Lung (tissue), 12 donors: Measurements from ENCODE around the gene PTPRD. TPM values are rescaled to one million over a fixed set of nuclear protein-coding genes. Genes with fewer than 3 reads are reported as not detected.

ENCODE experiments used
- ATAC-seq: fragments of 200-7000 bp; cut with Tn5 transposase; one replicate; pipeline ENCODE4 v1.9.1; 2020; ENCODE audit warnings: moderate number of reproducible peaks; ENCODE audit not compliant: insufficient read depth, low FRiP score
- DNase-seq, 3 donors: peaks; one replicate each; pipeline ENCODE4 v3.0.0-alpha.2; 2013 to 2017
- H3K27ac ChIP-seq, 2 donors: one replicate each; pipeline ENCODE4 v1.5.1; 2013; ENCODE audit warnings: mild to moderate bottlenecking in 2 of 2, moderate library complexity in 2 of 2, control low read depth in 1 of 2, inconsistent platforms in 1 of 2, low read depth in 1 of 2, low read length in 1 of 2
- H3K27me3 ChIP-seq, 3 donors: one replicate each; pipeline ENCODE4 v1.5.1; 2013; ENCODE audit warnings: low read length in 2 of 3; ENCODE audit not compliant: control insufficient read depth in 3 of 3, insufficient read depth in 3 of 3
- H3K36me3 ChIP-seq, 4 donors: one replicate each; pipeline ENCODE4 v1.5.1; 2013; ENCODE audit warnings: low read length in 4 of 4, mild to moderate bottlenecking in 1 of 4, moderate library complexity in 1 of 4; ENCODE audit not compliant: control insufficient read depth in 4 of 4, insufficient read depth in 4 of 4
- H3K4me1 ChIP-seq, 5 donors: one replicate each; pipeline ENCODE4 v1.5.1; 2013; ENCODE audit warnings: low read length in 5 of 5, mild to moderate bottlenecking in 2 of 5, moderate library complexity in 1 of 5; ENCODE audit not compliant: control insufficient read depth in 5 of 5, insufficient read depth in 5 of 5
- H3K4me3 ChIP-seq: one replicate; pipeline ENCODE4 v1.5.1; 2013; ENCODE audit warnings: mild to moderate bottlenecking, control low read depth, moderate library complexity
- H3K9ac ChIP-seq, 2 donors: one replicate each; pipeline ENCODE4 v1.5.1; 2013; ENCODE audit warnings: low read length in 2 of 2, control low read depth in 1 of 2; ENCODE audit not compliant: insufficient read depth in 1 of 2
- H3K9me3 ChIP-seq, 4 donors: one replicate each; pipeline ENCODE4 v1.5.1; 2013; ENCODE audit warnings: low read length in 3 of 4, mild to moderate bottlenecking in 1 of 4, moderate library complexity in 1 of 4; ENCODE audit not compliant: control insufficient read depth in 4 of 4, insufficient read depth in 3 of 4
- CTCF ChIP-seq: IDR thresholded peaks from 2 replicates; pipeline ENCODE4 v1.5.1; 2012; ENCODE audit warnings: mild to moderate bottlenecking; ENCODE audit errors: control extremely low read depth, extremely low read depth
- WGBS, 2 donors: extraction: QIAGEN DNeasy Blood & Tissue Kit; methylation state at CpG; one replicate each; pipeline ENCODE4 v1.1.7; 2013; 5-methylcytosine and 5-hydroxymethylcytosine counted together
- polyA plus RNA-seq, 2 donors: library from polyadenylated mRNA; stranded (reverse); fragments of 200-250 nt; gene quantifications; one replicate each; pipeline ENCODE4 v1.2.1, GENCODE V29; 2013
- total RNA-seq, 2 donors: library from RNA; depleted of rRNA in 1 of 2; stranded (reverse); fragments of >200 nt in 1 of 2; gene quantifications; one replicate each; pipeline ENCODE4 v1.2.1, GENCODE V29; 2014 to 2021
- donor health status: control.
- donor health status: control.
- donor health status: Bipolar disorder and iron deficiency.
- donor health status: healthy.
- donor health status: DM: yes; HTN: yes; CAD: no.

The PTPRD gene
- total and polyA plus RNA-seq, 4 donors: 1.9 to 145 (median 13.7) TPM

- H3K27me3 ChIP-seq: no peaks in the 10 kb centered on the region
- no peak for DNase-seq
Observed at GRCh38 chr9:8696516-8696915, 1916.3 kb downstream of the PTPRD start.

GRCh38 chr9:8694983-8695588, 1917.7 kb downstream of the PTPRD start:
- Histone ChIP-seq H3K9ac (no peak overlapping the region), H3K9me3 (no peaks in the 10 kb centered on the region), H3K27me3 (no peaks in the 10 kb centered on the region), H3K36me3 (no peaks in the 10 kb centered on the region), H3K4me1 (peaks cover 0 to 15% (median 0%) of the 10 kb centered on the region in 5 donors), H3K4me3 (no peak overlapping the region), H3K27ac (no peak overlapping the region)
- DNase-seq (peak in 1 of 3 donors; percentile 38), ATAC-seq (no peak)
- 74 to 81% methylated on average over 4 of the region's 4 CpGs for WGBS, 2 donors
- no peak for TF ChIP-seq CTCF

More at GRCh38 chr9:8696516-8696915, 1916.3 kb downstream of the PTPRD start:
- 84 to 88% methylated on average over 6 of the region's 6 CpGs for WGBS, 2 donors
- H3K27ac ChIP-seq: no peak overlapping the region
- no peaks in the 10 kb centered on the region for H3K36me3 ChIP-seq
- no peak for TF ChIP-seq CTCF
- no peak overlapping the region for H3K9ac ChIP-seq
- no peaks in the 10 kb centered on the region for H3K9me3 ChIP-seq
- no peak overlapping the region for H3K4me3 ChIP-seq
- ATAC-seq: no peak
- H3K4me1 ChIP-seq: peaks cover 0 to 15% (median 0%) of the 10 kb centered on the region in 5 donors

GRCh38 chr9:8693464-8693863, 1919.3 kb downstream of the PTPRD start:
- peaks cover 0 to 6% (median 0%) of the 10 kb centered on the region in 4 donors for H3K36me3 ChIP-seq
- no peaks in the 10 kb centered on the region for H3K27me3 ChIP-seq
- WGBS, 2 donors: 79 to 83% methylated on average over 6 of the region's 6 CpGs
- no peak overlapping the region for H3K27ac ChIP-seq
- DNase-seq: no peak
- ATAC-seq: no peak
- peaks cover 0 to 15% (median 0%) of the 10 kb centered on the region in 5 donors for H3K4me1 ChIP-seq
- TF ChIP-seq CTCF: no peak
- H3K9ac ChIP-seq: no peak overlapping the region
- H3K9me3 ChIP-seq: no peaks in the 10 kb centered on the region
- no peak overlapping the region for H3K4me3 ChIP-seq

GRCh38 chr9:8686516-8686915, 1926.3 kb downstream of the PTPRD start:
- DNase-seq (no peak), ATAC-seq (no peak)
- H3K27me3 ChIP-seq: no peaks in the 10 kb centered on the region
- no peaks in the 10 kb centered on the region for H3K9me3 ChIP-seq
- peaks cover 0 to 6% (median 0%) of the 10 kb centered on the region in 4 donors for H3K36me3 ChIP-seq
- H3K4me3 ChIP-seq: no peak overlapping the region
- no peaks in the 10 kb centered on the region for H3K4me1 ChIP-seq
- no peak for TF ChIP-seq CTCF
- 78 to 79% methylated on average over 2 of the region's 2 CpGs for WGBS, 2 donors
- no peak overlapping the region for H3K27ac ChIP-seq
- H3K9ac ChIP-seq: no peak overlapping the region
